Dendritic cell treated with granulocyte-macrophage colony-stimulating factor and Interleukin-4, amounts not matched to agents 40 ng/mL and 50 ng/mL, for 4 days (primary cell): ENCODE data around the gene GLS.

ENCODE experiments used
- H3K27ac Mint-ChIP-seq: one replicate; pipeline ENCODE4 v1.8.0; 2022; ENCODE audit warnings: mild to moderate bottlenecking, mixed read lengths
- H3K27me3 Mint-ChIP-seq: one replicate; pipeline ENCODE4 v1.8.0; 2022; ENCODE audit warnings: mild to moderate bottlenecking, mixed read lengths
- H3K36me3 Mint-ChIP-seq: one replicate; pipeline ENCODE4 v1.8.0; 2022; ENCODE audit warnings: low read depth, mixed read lengths
- H3K4me1 Mint-ChIP-seq: one replicate; pipeline ENCODE4 v1.8.0; 2022; ENCODE audit warnings: low read depth, mixed read lengths
- H3K4me3 Mint-ChIP-seq: one replicate; pipeline ENCODE4 v1.8.0; 2022; ENCODE audit warnings: mild to moderate bottlenecking, moderate library complexity, mixed read lengths
- H3K9me3 Mint-ChIP-seq: one replicate; pipeline ENCODE4 v1.8.0; 2022; ENCODE audit warnings: mixed read lengths
- intact Hi-C: fragments of 100-400 bp; cut with micrococcal nuclease; formaldehyde crosslinking; loops from one replicate; pipeline ENCODE4 v1.15.0; 2022

The GLS gene

DNA sequence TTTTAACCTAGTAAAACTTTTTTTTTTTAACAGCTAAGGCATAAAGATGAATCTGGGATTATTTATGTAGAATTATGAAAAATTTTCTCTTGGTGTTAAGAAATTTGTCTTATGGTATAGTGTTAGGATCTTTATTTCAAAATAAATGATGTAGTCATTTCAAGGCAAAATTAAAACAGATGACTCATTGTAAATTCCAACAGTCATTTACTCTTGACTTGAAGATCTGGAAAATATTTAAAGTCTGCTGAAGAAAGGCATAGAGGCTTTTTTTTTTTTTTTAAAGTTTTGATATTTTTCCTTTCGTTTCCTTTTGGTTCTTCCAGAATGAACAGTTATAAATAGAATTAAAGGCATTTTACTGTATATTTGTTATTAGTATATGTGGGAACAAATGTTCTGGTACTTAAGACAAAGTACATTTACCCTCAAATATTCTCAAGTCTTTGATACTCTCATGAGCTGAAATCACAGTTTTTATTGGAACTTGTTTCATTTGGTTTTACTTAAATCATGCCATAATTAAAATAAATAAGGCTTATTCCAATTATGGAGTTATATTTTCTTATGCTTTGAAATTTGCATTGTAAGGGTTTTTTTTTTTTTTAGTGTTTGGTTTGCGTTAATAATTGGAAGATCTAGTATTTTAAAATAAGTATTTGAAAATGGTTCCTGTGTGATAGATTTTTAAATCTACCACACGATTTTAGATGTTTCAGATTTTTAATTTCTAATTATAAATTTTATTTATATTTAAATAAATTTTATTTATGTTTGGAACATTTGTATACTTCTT, 29.9 kb downstream of the GLS start:
- no peak overlapping the region for H3K27ac Mint-ChIP-seq
- no peak overlapping the region for H3K4me3 Mint-ChIP-seq
- H3K9me3 Mint-ChIP-seq: no peaks in the 10 kb centered on the region
- intact Hi-C loops: no loop called here
- H3K36me3 Mint-ChIP-seq: peaks cover 56% of the 10 kb centered on the region
- H3K4me1 Mint-ChIP-seq: no peaks in the 10 kb centered on the region
- no peaks in the 10 kb centered on the region for H3K27me3 Mint-ChIP-seq

DNA sequence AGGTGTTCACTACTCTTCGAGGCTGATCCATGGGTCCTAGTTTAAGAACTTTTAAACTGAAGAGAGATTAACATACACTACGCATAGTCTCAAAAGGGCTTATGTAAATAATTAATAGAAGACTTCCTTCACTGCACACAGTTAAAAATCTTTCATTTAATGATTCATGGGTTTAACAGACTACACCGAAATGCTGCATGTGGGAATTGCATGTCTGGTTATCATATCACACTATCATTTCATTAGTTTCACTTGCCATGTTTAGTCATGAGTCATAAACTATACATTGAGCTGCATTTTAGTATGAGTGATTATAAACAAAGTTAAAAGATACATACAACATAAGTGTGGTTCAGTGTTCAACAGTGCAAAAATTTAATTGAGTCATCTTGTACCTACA, 31.2 kb downstream of the GLS start:
- H3K27me3 Mint-ChIP-seq: no peaks in the 10 kb centered on the region
- no peak overlapping the region for H3K4me3 Mint-ChIP-seq
- H3K4me1 Mint-ChIP-seq: no peaks in the 10 kb centered on the region
- H3K27ac Mint-ChIP-seq: no peak overlapping the region
- peaks cover 59% of the 10 kb centered on the region for H3K36me3 Mint-ChIP-seq
- H3K9me3 Mint-ChIP-seq: no peaks in the 10 kb centered on the region
- intact Hi-C loops: no loop called here

DNA sequence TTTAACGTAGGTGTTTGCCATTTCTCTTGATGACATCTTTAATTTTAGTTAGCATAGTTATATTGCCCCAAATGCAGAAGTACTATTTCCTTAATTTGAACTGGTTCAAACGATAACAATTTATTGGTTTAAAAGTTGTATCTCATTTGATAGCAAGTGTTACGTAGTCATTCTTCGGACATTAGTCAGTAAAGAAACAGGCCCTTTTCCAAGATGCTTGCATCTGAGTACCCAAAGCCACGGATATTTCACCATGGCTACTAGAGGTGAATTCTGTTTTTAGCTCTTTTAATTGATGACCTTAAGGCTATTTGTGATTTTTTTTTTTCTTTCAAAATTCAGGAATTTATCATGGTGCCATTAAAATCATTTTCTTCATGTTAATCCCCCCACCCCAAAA, 32.1 kb downstream of the GLS start:
- H3K27me3 Mint-ChIP-seq: no peaks in the 10 kb centered on the region
- H3K27ac Mint-ChIP-seq: no peak overlapping the region
- intact Hi-C loops: no loop called here
- no peak overlapping the region for H3K4me3 Mint-ChIP-seq
- no peaks in the 10 kb centered on the region for H3K4me1 Mint-ChIP-seq
- H3K9me3 Mint-ChIP-seq: no peaks in the 10 kb centered on the region
- peaks cover 59% of the 10 kb centered on the region for H3K36me3 Mint-ChIP-seq

DNA sequence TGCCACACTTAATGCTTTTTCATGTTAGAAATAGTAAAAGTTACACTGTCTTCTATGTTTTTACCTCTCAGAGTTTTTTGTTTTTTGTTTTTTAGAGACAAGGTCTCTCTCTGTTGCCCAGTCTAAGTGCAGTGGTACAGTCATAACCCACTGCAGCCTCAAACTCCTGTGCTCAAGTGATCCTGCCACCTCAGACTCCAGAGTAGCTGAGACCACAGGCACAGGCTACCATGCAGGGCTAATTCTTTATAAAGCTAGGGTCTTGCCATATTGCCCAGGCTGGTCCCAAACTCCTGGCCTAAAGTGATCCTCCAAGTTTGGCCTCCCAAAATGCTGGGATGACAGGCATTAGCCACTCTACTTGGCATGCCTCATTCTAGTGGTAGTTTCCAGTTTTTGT, 33.1 kb downstream of the GLS start:
- peak overlapping the region; percentile 23 for H3K27ac Mint-ChIP-seq
- no peaks in the 10 kb centered on the region for H3K4me1 Mint-ChIP-seq
- H3K27me3 Mint-ChIP-seq: no peaks in the 10 kb centered on the region
- intact Hi-C loops: no loop called here
- H3K9me3 Mint-ChIP-seq: no peaks in the 10 kb centered on the region
- peaks cover 66% of the 10 kb centered on the region for H3K36me3 Mint-ChIP-seq
- H3K4me3 Mint-ChIP-seq: no peak overlapping the region

DNA sequence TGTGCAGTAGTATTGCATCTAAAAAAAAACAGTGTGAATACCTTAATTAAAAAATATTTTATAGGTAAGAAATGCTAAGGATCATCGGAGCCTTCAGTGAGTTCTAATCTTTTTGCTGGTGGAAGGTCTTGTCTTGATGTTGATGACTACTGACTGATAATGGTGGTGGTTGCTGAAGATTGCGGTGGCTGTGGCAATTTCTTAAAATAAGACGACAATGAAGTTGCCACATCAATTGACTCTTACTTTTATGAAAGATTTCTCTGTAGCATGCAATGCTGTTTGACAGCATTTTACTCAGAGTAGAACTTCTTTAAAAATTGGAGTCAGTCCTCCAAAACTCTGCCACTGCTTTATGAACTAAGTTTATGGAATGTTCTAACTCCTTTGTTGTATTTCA, 36.2 kb downstream of the GLS start:
- H3K9me3 Mint-ChIP-seq: no peaks in the 10 kb centered on the region
- peaks cover 66% of the 10 kb centered on the region for H3K36me3 Mint-ChIP-seq
- H3K27ac Mint-ChIP-seq: no peak overlapping the region
- H3K27me3 Mint-ChIP-seq: no peaks in the 10 kb centered on the region
- H3K4me3 Mint-ChIP-seq: no peak overlapping the region
- intact Hi-C loops: no loop called here
- H3K4me1 Mint-ChIP-seq: no peaks in the 10 kb centered on the region

DNA sequence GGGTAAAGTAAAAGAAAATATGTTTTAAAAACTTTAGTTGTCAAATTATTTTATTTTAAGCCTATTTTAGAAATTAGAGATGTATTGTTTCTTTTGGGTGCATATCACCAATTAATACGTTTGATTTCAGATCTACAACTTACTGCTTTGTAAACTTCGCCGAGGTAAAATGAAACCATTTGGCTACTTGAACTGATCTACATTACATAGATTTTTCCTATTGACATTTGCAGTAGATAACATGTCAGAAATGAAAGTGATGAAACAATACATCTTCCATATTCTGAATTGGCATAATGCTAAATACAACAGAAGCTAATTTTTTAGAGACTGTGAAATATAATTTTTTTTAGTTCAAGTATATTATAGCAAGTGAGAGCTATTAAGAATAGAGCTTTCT, 39.5 kb downstream of the GLS start:
- Mint-ChIP-seq H3K36me3 (peaks cover 79% of the 10 kb centered on the region), H3K27ac (no peak overlapping the region), H3K4me1 (peaks cover 13% of the 10 kb centered on the region), H3K9me3 (no peaks in the 10 kb centered on the region), H3K4me3 (no peak overlapping the region), H3K27me3 (no peaks in the 10 kb centered on the region)
- intact Hi-C loops: loop anchor here (5.0 to 10.0 kb wide), 2 partner anchors 55 to 87 kb away; no protein-coding TSS in a partner anchor

DNA sequence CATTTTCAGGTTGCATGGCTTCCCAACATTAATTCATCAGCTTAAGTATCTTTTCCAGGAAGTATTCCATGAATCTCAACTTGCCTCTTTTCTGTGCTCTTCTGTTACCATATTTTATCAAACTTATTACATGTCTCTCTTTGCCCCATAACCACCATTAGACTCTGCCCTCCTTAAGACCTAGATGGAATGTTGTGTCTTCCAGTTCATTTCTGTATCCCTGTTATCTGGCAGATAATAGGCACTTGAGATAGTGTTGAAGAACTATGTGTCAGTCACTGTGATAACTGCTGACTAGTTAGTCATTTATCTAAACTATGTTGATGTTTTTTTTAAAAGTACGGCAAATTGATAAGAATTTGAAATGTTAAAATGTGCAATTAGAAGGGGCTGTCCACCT, 41.8 kb downstream of the GLS start:
- Mint-ChIP-seq H3K27me3 (no peaks in the 10 kb centered on the region), H3K9me3 (no peaks in the 10 kb centered on the region), H3K4me1 (peaks cover 13% of the 10 kb centered on the region), H3K36me3 (peaks cover 76% of the 10 kb centered on the region), H3K27ac (peak overlapping the region; percentile 47), H3K4me3 (no peak overlapping the region)
- intact Hi-C loops: loop anchor here (5.0 to 10.0 kb wide), 2 partner anchors 52 to 85 kb away; no protein-coding TSS in a partner anchor

DNA sequence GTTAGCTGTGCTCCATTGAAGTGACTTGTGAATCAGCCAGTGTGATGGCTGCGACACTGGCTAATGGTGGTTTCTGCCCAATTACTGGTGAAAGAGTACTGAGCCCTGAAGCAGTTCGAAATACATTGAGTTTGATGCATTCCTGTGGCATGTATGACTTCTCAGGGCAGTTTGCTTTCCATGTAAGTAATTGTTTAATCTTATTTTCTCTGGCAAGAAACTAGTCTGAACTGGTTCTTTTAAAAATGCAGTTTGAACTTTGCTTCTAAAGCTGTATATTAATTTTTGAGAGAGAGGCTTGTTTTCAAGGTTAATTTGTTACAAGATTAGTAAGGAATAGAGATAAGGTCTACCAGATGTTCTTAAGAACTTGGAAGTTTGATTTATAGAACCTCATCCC, 46.7 kb downstream of the GLS start:
- Mint-ChIP-seq H3K9me3 (no peaks in the 10 kb centered on the region), H3K4me3 (no peak overlapping the region), H3K27ac (no peak overlapping the region), H3K36me3 (peaks cover 75% of the 10 kb centered on the region), H3K27me3 (no peaks in the 10 kb centered on the region), H3K4me1 (peaks cover 11% of the 10 kb centered on the region)
- intact Hi-C loops: loop anchor here (10.0 kb wide), 1 partner anchor 48 kb away; no protein-coding TSS in a partner anchor

DNA sequence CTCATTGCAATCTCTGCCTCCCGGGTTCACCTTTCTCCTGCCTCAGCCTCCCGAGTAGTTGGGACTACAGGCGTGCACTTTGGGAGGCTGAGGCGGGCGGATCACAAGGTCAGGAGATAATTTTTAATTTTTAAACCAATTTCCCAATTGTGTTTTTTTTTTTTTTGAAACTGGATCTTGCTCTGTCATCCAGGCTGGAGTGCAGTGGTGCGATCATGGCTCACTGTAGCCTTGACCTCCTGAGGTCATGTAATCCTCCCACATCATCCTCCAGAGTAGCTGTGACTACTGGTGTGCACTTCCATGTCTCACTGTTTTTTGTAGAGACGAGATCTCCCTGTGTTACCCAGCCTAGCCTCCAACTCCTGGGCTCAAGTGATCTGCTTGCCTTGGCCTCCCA, 49.3 kb downstream of the GLS start:
- Mint-ChIP-seq H3K27ac (no peak overlapping the region), H3K4me3 (no peak overlapping the region), H3K27me3 (no peaks in the 10 kb centered on the region), H3K36me3 (peaks cover 64% of the 10 kb centered on the region), H3K9me3 (no peaks in the 10 kb centered on the region), H3K4me1 (no peaks in the 10 kb centered on the region)
- intact Hi-C loops: loop anchor here (5.0 to 10.0 kb wide), 2 partner anchors 33 to 45 kb away; no protein-coding TSS in a partner anchor

DNA sequence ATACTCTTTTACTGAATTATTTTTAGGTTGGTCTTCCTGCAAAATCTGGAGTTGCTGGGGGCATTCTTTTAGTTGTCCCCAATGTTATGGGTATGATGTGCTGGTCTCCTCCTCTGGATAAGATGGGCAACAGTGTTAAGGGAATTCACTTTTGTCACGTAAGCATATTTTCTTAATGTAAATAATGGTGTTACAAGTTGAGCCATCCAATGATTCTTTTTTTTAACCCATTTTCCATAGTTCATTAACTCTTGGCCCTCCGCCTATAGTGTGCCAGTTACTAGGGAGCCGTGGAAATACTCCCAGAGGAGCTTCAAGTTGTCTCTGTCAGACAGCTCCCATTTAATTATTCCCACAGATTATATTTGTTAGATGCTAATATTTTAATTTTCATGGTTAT, 49.8 kb downstream of the GLS start:
- Mint-ChIP-seq H3K4me3 (no peak overlapping the region), H3K36me3 (peaks cover 59% of the 10 kb centered on the region), H3K27ac (no peak overlapping the region)

DNA sequence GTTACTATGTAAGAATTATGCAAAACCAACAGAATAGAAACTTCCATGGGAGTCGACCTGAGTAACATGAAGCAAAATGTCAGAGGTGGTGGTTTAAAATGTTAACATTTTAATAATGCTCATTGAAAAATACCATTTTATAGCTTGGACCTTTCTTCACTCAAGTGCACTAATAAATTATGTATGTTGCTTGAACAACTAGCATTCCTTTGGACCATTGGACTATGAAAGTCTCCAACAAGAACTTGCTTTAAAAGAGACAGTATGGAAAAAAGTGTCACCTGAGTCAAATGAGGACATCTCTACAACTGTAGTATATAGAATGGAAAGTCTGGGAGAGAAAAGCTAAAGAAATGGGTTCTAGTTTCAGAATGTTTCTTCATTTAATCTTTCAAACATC, 51.9 kb downstream of the GLS start:
- Mint-ChIP-seq H3K4me1 (no peaks in the 10 kb centered on the region), H3K4me3 (no peak overlapping the region), H3K27ac (no peak overlapping the region)

More for the DNA sequence above, 49.8 kb downstream of the GLS start:
- Mint-ChIP-seq H3K4me1 (no peaks in the 10 kb centered on the region), H3K27me3 (no peaks in the 10 kb centered on the region), H3K9me3 (no peaks in the 10 kb centered on the region)
- intact Hi-C loops: loop anchor here (5.0 kb wide), 1 partner anchor 33 kb away; no protein-coding TSS in a partner anchor

DNA sequence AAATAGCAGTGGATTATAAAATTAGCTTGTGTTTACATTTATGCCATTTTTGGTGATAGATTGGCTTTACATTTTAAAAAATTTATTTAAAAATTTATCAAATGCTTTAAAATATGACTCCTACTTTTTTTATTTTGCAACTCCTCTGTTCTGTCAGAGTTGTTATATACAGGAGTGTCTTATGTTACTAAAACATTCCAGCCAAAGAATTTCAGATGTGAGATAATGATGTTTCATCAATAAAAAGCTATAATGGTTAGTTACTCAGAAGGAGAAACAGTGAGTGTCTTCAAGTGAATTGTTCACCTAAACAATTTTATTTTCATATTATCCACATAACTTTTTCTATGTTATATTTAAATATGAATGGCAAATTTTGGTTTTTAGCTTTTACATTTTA, 52.7 kb downstream of the GLS start:
- Mint-ChIP-seq H3K9me3 (no peaks in the 10 kb centered on the region), H3K36me3 (peaks cover 36% of the 10 kb centered on the region), H3K27ac (no peak overlapping the region), H3K4me3 (no peak overlapping the region), H3K27me3 (no peaks in the 10 kb centered on the region), H3K4me1 (no peaks in the 10 kb centered on the region)
- intact Hi-C loops: loop anchor here (5.0 kb wide), 1 partner anchor 36 kb away; no protein-coding TSS in a partner anchor

More for the DNA sequence above, 51.9 kb downstream of the GLS start:
- intact Hi-C loops: loop anchor here (5.0 kb wide), 1 partner anchor 35 kb away; no protein-coding TSS in a partner anchor
- Mint-ChIP-seq H3K27me3 (no peaks in the 10 kb centered on the region), H3K9me3 (no peaks in the 10 kb centered on the region), H3K36me3 (peaks cover 41% of the 10 kb centered on the region)

DNA sequence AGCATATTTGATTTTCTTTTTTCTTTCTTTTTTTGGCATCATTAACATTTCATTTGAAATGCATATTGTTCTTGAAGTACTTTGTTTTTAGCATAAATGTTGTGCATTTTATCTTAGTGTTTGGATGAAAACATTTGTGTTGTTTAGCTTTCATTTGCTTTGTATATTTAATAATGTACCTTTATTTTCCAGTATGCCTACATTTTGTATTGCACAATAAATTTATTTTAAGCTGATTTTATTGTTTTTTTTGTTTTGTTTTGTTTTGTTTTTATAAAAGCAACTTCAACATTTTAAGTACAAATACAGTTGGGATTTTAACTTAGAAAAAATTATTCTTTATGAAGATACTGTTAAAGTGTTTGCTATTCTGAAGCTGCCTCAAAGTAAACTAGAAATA, 54.4 kb downstream of the GLS start:
- Mint-ChIP-seq H3K27ac (no peak overlapping the region), H3K4me3 (no peak overlapping the region), H3K9me3 (no peaks in the 10 kb centered on the region), H3K4me1 (no peaks in the 10 kb centered on the region), H3K27me3 (no peaks in the 10 kb centered on the region), H3K36me3 (peaks cover 20% of the 10 kb centered on the region)
- intact Hi-C loops: no loop called here

DNA sequence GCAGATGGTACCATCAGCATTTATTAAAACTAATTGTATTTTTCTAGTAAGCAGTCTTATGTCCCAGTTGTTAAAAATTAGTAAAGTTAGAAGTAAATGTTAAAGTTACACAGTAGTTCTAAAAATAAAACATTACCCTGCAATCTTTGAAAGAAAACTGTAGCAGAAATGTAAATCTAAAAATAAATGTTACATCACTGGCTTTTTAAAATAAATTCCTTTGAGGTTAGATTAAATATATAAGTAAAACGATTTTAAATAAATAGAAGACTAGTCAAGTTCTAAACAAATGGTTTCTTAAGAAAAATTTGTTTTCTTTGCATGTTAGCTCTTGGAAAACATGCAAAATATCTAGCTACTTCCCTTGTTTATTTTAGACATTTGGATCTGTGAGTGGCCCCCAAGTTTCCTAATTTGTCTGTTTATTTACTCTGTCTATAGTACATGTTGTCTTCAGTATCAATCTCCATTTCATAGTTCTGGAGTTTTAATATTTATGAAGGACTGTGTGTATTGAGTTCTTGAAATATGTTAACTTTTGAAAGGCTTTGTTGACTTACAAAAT, 58.2 kb downstream of the GLS start:
- Mint-ChIP-seq H3K9me3 (no peaks in the 10 kb centered on the region), H3K4me1 (no peaks in the 10 kb centered on the region), H3K27ac (no peak overlapping the region), H3K27me3 (no peaks in the 10 kb centered on the region), H3K36me3 (peaks cover 5% of the 10 kb centered on the region), H3K4me3 (no peak overlapping the region)
- intact Hi-C loops: no loop called here
